Tibial nerve (tissue), 4 donors: Measurements from ENCODE around the gene THBS2. TPM values are rescaled to one million over a fixed set of nuclear protein-coding genes. Genes with fewer than 3 reads are reported as not detected.
"Not testable (repeated sequence)": the region's sequence is repeated elsewhere in the genome, so short reads cannot be mapped to it uniquely, and the experiment has no call there.

ENCODE experiments used
- DNase-seq, 2 donors: peaks; one replicate each; pipeline ENCODE4 v3.0.0-alpha.2; 2019; ENCODE audit warnings: low spot score in 2 of 2
- H3K27ac ChIP-seq, 4 donors: fragments of 200-600 bp; sonication (generic) in 3 of 4; one replicate each; pipeline ENCODE4 v1.5.1; 2017 to 2019; ENCODE audit warnings: mild to moderate bottlenecking in 1 of 4
- H3K27me3 ChIP-seq, 2 donors: fragments of 200-600 bp; sonication (generic) in 1 of 2; one replicate each; pipeline versions ENCODE4 v1.5.1 to v1.6.0; 2017 to 2019
- H3K36me3 ChIP-seq, 3 donors: fragments of 200-600 bp; sonication (generic); one replicate each; pipeline ENCODE4 v1.5.1; 2018 to 2019
- H3K4me1 ChIP-seq, 4 donors: fragments of 200-600 bp; sonication (generic) in 3 of 4; one replicate each; pipeline ENCODE4 v1.5.1; 2017 to 2019
- H3K4me3 ChIP-seq, 4 donors: fragments of 200-600 bp; sonication (generic) in 3 of 4; one replicate each; pipeline ENCODE4 v1.5.1; 2017 to 2019; ENCODE audit warnings: mild to moderate bottlenecking in 1 of 4, moderate library complexity in 1 of 4
- H3K9me3 ChIP-seq, 4 donors: fragments of 200-600 bp; sonication (generic) in 3 of 4; one replicate each; pipeline ENCODE4 v1.5.1; 2017 to 2019
- EP300 ChIP-seq, 2 donors: sonication (generic); formaldehyde crosslinking; IDR thresholded peaks; one replicate each; pipeline ENCODE4 v1.6.1; 2017; ENCODE audit warnings: antibody characterized with exemption in 2 of 2, mild to moderate bottlenecking in 1 of 2
- POLR2A ChIP-seq, 2 donors: fragments of 450-650 bp; IDR thresholded peaks; one replicate each; pipeline ENCODE4 v1.6.1; 2017; ENCODE audit warnings: antibody characterized with exemption in 2 of 2, mild to moderate bottlenecking in 2 of 2, moderate library complexity in 2 of 2
- WGBS, 2 donors: methylation state at CpG; one replicate each; pipeline ENCODE4 v1.1.5; 2018; 5-methylcytosine and 5-hydroxymethylcytosine counted together
- total RNA-seq, 4 donors: library from RNA; depleted of rRNA; stranded (reverse); fragments of >200 nt; gene quantifications; one replicate each; pipeline ENCODE4 v1.1.0, GENCODE V29; 2016
- TF ChIP-seq, protein P1 (sequence below), 5 experiments: fragments of 200-600 bp in 3 of 5; fragments of 450-650 bp in 2 of 5; sonication (generic) in 3 of 5; IDR thresholded peaks; one replicate each; pipeline ENCODE4 v1.5.1; 2016 to 2019; ENCODE audit warnings: antibody characterized with exemption in 5 of 5, mild to moderate bottlenecking in 3 of 5, moderate library complexity in 2 of 5

THBS2 gene
- total RNA-seq, 4 donors from 2014 or later, result 39.5 to 107 (median 82.7) TPM

DNA sequence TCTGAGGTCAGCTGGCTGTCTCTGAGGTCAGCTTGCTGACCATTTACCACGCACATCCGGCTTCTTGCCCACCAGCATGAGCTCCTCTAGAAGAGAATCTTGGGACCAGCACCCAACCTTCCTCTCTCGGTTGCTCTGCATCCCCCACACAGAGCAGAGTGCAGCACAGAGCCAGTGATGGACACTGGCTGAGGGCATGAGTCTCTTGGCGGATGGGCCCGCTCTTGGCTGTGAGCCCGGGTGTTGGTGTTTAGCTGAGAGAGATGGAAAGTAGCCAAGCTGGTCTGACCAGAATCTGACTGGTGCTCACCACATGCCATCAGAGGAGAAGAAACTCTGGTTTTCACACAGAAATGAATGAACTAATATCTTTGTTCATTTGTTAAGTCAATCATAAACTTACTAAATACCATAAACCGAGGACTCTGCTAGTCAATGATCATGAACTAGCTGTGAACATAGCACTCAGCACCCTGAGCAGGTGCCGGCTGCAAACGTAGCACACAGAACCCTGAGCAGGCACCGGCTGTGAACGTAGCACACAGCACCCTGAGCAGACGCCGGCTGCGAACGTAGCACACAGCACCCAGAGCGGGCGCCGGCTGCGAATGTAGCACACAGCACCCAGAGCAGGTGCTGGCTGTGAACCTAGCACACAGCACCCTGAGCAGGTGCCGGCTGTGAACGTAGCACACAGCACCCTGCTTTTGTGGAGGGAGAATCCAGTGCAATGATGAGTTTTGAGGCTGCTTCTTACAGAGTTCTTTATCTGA lies 10.4 kb upstream of the THBS2 start:
- H3K4me1 ChIP-seq, result no peaks in the 10 kb centered on the region
- H3K9me3 ChIP-seq, result no peaks in the 10 kb centered on the region
- no peak overlapping the region for H3K27ac ChIP-seq
- TF ChIP-seq EP300 (IDR thresholded peaks at IDR 0.05) (no peak), POLR2A (IDR thresholded peaks at IDR 0.05) (no peak)
- TF ChIP-seq, protein P1, sequence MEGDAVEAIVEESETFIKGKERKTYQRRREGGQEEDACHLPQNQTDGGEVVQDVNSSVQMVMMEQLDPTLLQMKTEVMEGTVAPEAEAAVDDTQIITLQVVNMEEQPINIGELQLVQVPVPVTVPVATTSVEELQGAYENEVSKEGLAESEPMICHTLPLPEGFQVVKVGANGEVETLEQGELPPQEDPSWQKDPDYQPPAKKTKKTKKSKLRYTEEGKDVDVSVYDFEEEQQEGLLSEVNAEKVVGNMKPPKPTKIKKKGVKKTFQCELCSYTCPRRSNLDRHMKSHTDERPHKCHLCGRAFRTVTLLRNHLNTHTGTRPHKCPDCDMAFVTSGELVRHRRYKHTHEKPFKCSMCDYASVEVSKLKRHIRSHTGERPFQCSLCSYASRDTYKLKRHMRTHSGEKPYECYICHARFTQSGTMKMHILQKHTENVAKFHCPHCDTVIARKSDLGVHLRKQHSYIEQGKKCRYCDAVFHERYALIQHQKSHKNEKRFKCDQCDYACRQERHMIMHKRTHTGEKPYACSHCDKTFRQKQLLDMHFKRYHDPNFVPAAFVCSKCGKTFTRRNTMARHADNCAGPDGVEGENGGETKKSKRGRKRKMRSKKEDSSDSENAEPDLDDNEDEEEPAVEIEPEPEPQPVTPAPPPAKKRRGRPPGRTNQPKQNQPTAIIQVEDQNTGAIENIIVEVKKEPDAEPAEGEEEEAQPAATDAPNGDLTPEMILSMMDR (IDR thresholded peaks at IDR 0.05), result no peak
- H3K36me3 ChIP-seq, result no peaks in the 10 kb centered on the region
- no peak overlapping the region for H3K4me3 ChIP-seq
- WGBS, 2 donors, result 69 to 74% methylated on average over 21 of the region's 21 CpGs
- no peaks in the 10 kb centered on the region for H3K27me3 ChIP-seq
- DNase-seq, result no peak

- H3K9me3 ChIP-seq, result no peaks in the 10 kb centered on the region
- no peak for TF ChIP-seq EP300 (IDR thresholded peaks at IDR 0.05)
- TF ChIP-seq POLR2A (IDR thresholded peaks at IDR 0.05), result no peak
- TF ChIP-seq, protein P1 (IDR thresholded peaks at IDR 0.05), result no peak
- WGBS, 2 donors, result 58 to 70% methylated on average over 3 of the region's 3 CpGs
- H3K4me3 ChIP-seq, result no peak overlapping the region
- H3K36me3 ChIP-seq, result no peaks in the 10 kb centered on the region
- H3K27ac ChIP-seq, result no peak overlapping the region
- no peaks in the 10 kb centered on the region for H3K4me1 ChIP-seq
- H3K27me3 ChIP-seq, result no peaks in the 10 kb centered on the region
- DNase-seq, result no peak
Measured at GRCh38 chr6:169263374-169263773, 9.7 kb upstream of the THBS2 start.

- H3K4me1 ChIP-seq, H3K27me3 ChIP-seq, H3K36me3 ChIP-seq, DNase-seq, H3K9me3 ChIP-seq, H3K27ac ChIP-seq, H3K4me3 ChIP-seq: not testable (repeated sequence)
- WGBS, 2 donors, result 85 to 89% methylated on average over 12 to 14 of the region's 14 CpGs
Measured at GRCh38 chr6:169262602-169263001, 9.0 kb upstream of the THBS2 start.

DNA sequence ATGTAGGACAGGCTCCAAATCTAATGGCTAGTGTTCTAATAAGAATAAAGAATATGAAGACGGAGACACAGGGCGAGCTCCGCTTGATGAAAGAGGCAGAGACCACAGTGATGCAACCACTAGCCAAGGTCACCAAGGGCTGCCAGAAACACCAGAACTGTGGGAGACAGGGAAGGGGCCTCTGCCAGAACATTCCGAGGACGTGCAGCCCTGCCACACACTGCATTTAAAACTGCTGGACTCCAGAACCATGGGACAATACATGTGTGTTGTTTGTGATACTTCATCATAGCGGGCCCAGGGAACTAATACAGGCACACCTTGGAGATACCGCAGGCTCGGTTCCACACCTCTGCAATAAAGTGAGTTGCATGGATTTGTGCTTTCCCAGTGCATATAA lies 2.9 kb upstream of the THBS2 start:
- Histone ChIP-seq H3K27me3 (peaks cover 0 to 6% of the 10 kb centered on the region in 2 donors), H3K27ac (no peak overlapping the region), H3K9me3 (peaks cover 0 to 6% (median 0%) of the 10 kb centered on the region in 4 donors), H3K36me3 (no peaks in the 10 kb centered on the region), H3K4me1 (peaks cover 0 to 23% (median 6%) of the 10 kb centered on the region in 4 donors), H3K4me3 (no peak overlapping the region)
- TF ChIP-seq POLR2A (IDR thresholded peaks at IDR 0.05), result no peak
- no peak for TF ChIP-seq EP300 (IDR thresholded peaks at IDR 0.05)
- TF ChIP-seq, protein P1 (IDR thresholded peaks at IDR 0.05), result no peak
- WGBS, 2 donors, result 91 to 94% methylated on average over 8 of the region's 8 CpGs
- DNase-seq, result no peak

GRCh38 chr6:169256061-169256460 lies 2.4 kb upstream of the THBS2 start:
- Histone ChIP-seq H3K9me3 (peaks cover 0 to 6% (median 0%) of the 10 kb centered on the region in 4 donors), H3K27me3 (peaks cover 0 to 6% of the 10 kb centered on the region in 2 donors), H3K4me1 (peaks cover 0 to 27% (median 6%) of the 10 kb centered on the region in 4 donors), H3K27ac (no peak overlapping the region), H3K4me3 (no peak overlapping the region), H3K36me3 (no peaks in the 10 kb centered on the region)
- WGBS, 2 donors, result 92 to 94% methylated on average over 8 of the region's 8 CpGs
- no peak for TF ChIP-seq POLR2A (IDR thresholded peaks at IDR 0.05)
- TF ChIP-seq, protein P1 (IDR thresholded peaks at IDR 0.05), result no peak
- no peak for TF ChIP-seq EP300 (IDR thresholded peaks at IDR 0.05)
- DNase-seq, result no peak
